ENCODE data around the gene SLC39A11.

Gene SLC39A11

DNA sequence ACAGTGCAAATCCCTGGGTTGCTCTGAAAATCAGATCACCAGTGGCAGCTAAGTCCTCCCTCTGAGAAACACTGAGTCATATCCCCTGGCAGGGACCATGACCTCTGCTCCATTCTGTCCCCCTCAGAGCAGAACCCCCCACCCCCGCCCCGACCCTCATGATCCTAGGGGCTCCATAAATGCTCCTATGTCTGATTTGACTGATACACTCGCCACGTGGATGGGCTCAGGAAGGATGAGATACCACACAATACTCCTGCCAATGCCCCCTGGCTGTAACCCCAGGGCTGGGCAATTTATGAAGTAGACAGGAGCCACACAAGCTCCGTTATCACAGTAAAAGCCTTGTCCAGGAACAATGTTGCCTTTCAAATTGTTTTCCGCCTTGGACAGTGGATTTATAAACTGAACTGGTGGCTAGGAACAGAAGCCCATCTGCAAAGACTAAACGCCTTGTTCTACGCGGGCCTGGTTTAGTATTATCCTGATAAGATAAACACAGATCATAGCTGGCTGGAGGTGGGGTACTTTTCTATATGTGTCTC lies 394.8 kb downstream of the SLC39A11 start:
- DNase-seq (ENCODE audit: low read depth in 1 of 2, low spot score in 1 of 2) = no peak
- no peak overlapping the region for H3K4me3 ChIP-seq (replicated peaks; ENCODE audit: insufficient read depth, low read length)
- H3K27me3 ChIP-seq (ENCODE audit: insufficient read depth, poor library complexity, severe bottlenecking) = no peaks in the 10 kb centered on the region
- no peak overlapping the region for H3K27ac ChIP-seq (replicated peaks)
- TF ChIP-seq GABPA (IDR thresholded peaks at IDR 0.05; ENCODE audit: low read depth) (no peak), SPI1 (IDR thresholded peaks at IDR 0.05; ENCODE audit: borderline replicate concordance, low read depth) (no peak), POLR2AphosphoS5 (IDR thresholded peaks at IDR 0.05; ENCODE audit: low read depth) (no peak)
- TF ChIP-seq, protein P1, sequence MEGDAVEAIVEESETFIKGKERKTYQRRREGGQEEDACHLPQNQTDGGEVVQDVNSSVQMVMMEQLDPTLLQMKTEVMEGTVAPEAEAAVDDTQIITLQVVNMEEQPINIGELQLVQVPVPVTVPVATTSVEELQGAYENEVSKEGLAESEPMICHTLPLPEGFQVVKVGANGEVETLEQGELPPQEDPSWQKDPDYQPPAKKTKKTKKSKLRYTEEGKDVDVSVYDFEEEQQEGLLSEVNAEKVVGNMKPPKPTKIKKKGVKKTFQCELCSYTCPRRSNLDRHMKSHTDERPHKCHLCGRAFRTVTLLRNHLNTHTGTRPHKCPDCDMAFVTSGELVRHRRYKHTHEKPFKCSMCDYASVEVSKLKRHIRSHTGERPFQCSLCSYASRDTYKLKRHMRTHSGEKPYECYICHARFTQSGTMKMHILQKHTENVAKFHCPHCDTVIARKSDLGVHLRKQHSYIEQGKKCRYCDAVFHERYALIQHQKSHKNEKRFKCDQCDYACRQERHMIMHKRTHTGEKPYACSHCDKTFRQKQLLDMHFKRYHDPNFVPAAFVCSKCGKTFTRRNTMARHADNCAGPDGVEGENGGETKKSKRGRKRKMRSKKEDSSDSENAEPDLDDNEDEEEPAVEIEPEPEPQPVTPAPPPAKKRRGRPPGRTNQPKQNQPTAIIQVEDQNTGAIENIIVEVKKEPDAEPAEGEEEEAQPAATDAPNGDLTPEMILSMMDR (IDR thresholded peaks at IDR 0.05; ENCODE audit: insufficient read depth, low read length) = no peak
- TF ChIP-seq, protein P2, sequence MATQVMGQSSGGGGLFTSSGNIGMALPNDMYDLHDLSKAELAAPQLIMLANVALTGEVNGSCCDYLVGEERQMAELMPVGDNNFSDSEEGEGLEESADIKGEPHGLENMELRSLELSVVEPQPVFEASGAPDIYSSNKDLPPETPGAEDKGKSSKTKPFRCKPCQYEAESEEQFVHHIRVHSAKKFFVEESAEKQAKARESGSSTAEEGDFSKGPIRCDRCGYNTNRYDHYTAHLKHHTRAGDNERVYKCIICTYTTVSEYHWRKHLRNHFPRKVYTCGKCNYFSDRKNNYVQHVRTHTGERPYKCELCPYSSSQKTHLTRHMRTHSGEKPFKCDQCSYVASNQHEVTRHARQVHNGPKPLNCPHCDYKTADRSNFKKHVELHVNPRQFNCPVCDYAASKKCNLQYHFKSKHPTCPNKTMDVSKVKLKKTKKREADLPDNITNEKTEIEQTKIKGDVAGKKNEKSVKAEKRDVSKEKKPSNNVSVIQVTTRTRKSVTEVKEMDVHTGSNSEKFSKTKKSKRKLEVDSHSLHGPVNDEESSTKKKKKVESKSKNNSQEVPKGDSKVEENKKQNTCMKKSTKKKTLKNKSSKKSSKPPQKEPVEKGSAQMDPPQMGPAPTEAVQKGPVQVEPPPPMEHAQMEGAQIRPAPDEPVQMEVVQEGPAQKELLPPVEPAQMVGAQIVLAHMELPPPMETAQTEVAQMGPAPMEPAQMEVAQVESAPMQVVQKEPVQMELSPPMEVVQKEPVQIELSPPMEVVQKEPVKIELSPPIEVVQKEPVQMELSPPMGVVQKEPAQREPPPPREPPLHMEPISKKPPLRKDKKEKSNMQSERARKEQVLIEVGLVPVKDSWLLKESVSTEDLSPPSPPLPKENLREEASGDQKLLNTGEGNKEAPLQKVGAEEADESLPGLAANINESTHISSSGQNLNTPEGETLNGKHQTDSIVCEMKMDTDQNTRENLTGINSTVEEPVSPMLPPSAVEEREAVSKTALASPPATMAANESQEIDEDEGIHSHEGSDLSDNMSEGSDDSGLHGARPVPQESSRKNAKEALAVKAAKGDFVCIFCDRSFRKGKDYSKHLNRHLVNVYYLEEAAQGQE (IDR thresholded peaks at IDR 0.05; ENCODE audit: insufficient replicate concordance, low read depth) = no peak

DNA sequence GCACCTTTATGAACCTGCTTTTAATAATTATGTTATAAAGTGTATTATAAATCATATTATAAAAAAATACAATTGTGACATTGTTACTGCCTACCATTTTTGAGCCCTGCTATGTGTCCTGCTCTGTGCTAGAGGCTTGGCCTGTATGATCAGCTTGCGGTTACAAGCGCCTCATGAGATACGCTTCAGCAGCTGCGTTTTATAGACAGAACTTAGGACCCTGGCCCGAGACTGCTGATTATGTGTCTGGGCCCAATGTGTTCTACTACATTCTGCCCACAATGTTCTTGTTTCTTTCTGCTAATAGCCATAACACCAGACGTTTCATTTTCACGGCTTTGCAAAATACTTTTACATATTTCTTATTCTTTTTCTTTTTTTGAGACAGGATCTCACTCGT lies 395.8 kb downstream of the SLC39A11 start:
- H3K4me3 ChIP-seq (replicated peaks; ENCODE audit: insufficient read depth, low read length) = no peak overlapping the region
- TF ChIP-seq, protein P1 (IDR thresholded peaks at IDR 0.05; ENCODE audit: insufficient read depth, low read length) = no peak
- TF ChIP-seq SPI1 (IDR thresholded peaks at IDR 0.05; ENCODE audit: borderline replicate concordance, low read depth) (no peak), GABPA (IDR thresholded peaks at IDR 0.05; ENCODE audit: low read depth) (no peak), POLR2AphosphoS5 (IDR thresholded peaks at IDR 0.05; ENCODE audit: low read depth) (no peak)
- TF ChIP-seq, protein P2 (IDR thresholded peaks at IDR 0.05; ENCODE audit: insufficient replicate concordance, low read depth) = no peak
- H3K27ac ChIP-seq (replicated peaks) = no peak overlapping the region
- DNase-seq (ENCODE audit: low read depth in 1 of 2, low spot score in 1 of 2) = no peak
- no peaks in the 10 kb centered on the region for H3K27me3 ChIP-seq (ENCODE audit: insufficient read depth, poor library complexity, severe bottlenecking)

DNA sequence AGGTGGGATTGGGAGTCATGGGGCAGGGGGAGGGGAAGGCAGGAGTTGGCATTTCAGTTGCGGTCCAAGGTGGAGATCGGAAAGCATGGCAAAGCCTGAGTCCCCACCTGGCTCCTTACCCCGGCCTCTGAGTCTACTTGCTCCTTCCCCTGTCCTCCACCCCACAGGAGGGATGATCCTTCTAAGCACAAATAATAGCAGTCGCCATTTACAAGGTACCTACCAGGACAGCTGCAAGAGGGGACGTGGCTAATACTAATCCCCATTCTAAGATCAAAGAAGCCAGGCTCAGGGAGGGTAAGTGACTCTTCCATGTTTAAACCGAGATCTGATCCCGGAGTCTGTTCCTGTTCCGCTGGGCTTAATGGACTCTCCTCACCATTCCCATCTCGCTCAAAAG lies 396.3 kb downstream of the SLC39A11 start:
- H3K4me3 ChIP-seq (replicated peaks; ENCODE audit: insufficient read depth, low read length) = no peak overlapping the region
- no peak for DNase-seq (ENCODE audit: low read depth in 1 of 2, low spot score in 1 of 2)
- TF ChIP-seq, protein P2 (IDR thresholded peaks at IDR 0.05; ENCODE audit: insufficient replicate concordance, low read depth) = no peak
- TF ChIP-seq GABPA (IDR thresholded peaks at IDR 0.05; ENCODE audit: low read depth) = no peak
- TF ChIP-seq POLR2AphosphoS5 (IDR thresholded peaks at IDR 0.05; ENCODE audit: low read depth) = no peak
- TF ChIP-seq SPI1 (IDR thresholded peaks at IDR 0.05; ENCODE audit: borderline replicate concordance, low read depth) = no peak
- TF ChIP-seq, protein P1 (IDR thresholded peaks at IDR 0.05; ENCODE audit: insufficient read depth, low read length) = no peak
- no peak overlapping the region for H3K27ac ChIP-seq (replicated peaks)
- no peaks in the 10 kb centered on the region for H3K27me3 ChIP-seq (ENCODE audit: insufficient read depth, poor library complexity, severe bottlenecking)

All from HL-60 (cell line).